Duodenal mucosa (tissue), 2 donors: ENCODE results near the gene MYLK4.

Experiments
- H3K27ac ChIP-seq: one replicate; pipeline ENCODE4 v1.7.0; 2013; ENCODE audit warnings: low read depth, low read length
- H3K27me3 ChIP-seq, 2 donors: one replicate each; pipeline ENCODE4 v1.7.0; 2013; ENCODE audit warnings: low read length in 2 of 2, control low read depth in 1 of 2; ENCODE audit not compliant: insufficient read depth in 2 of 2, control insufficient read depth in 1 of 2
- H3K36me3 ChIP-seq, 2 donors: one replicate each; pipeline ENCODE4 v1.7.0; 2013; ENCODE audit warnings: low read length in 2 of 2, control low read depth in 1 of 2; ENCODE audit not compliant: insufficient read depth in 2 of 2, control insufficient read depth in 1 of 2
- H3K4me1 ChIP-seq, 2 donors: one replicate each; pipeline ENCODE4 v1.7.0; 2013; ENCODE audit warnings: low read length in 2 of 2, control low read depth in 1 of 2; ENCODE audit not compliant: insufficient read depth in 2 of 2, control insufficient read depth in 1 of 2
- H3K4me3 ChIP-seq, 2 donors: one replicate each; pipeline ENCODE4 v1.7.0; 2013; ENCODE audit warnings: low read length in 2 of 2, low read depth in 1 of 2
- H3K9ac ChIP-seq, 2 donors: one replicate each; pipeline ENCODE4 v1.7.0; 2013; ENCODE audit warnings: low read length in 2 of 2, low read depth in 1 of 2
- H3K9me3 ChIP-seq, 2 donors: one replicate each; pipeline ENCODE4 v1.7.0; 2013; ENCODE audit warnings: low read length in 2 of 2, control low read depth in 1 of 2; ENCODE audit not compliant: control insufficient read depth in 1 of 2

Gene MYLK4

GRCh38 chr6:2712102-2712501 lies 38.6 kb downstream of the MYLK4 start:
- Histone ChIP-seq H3K9me3 (peaks cover 4 to 15% of the 10 kb centered on the region in 2 donors), H3K36me3 (no peaks in the 10 kb centered on the region), H3K4me1 (peaks cover 3 to 15% of the 10 kb centered on the region in 2 donors), H3K27ac (no peak overlapping the region), H3K9ac (no peak overlapping the region), H3K4me3 (no peak overlapping the region), H3K27me3 (no peaks in the 10 kb centered on the region)

GRCh38 chr6:2710412-2710811 lies 40.3 kb downstream of the MYLK4 start:
- Histone ChIP-seq H3K36me3 (no peaks in the 10 kb centered on the region), H3K9me3 (peaks cover 4 to 15% of the 10 kb centered on the region in 2 donors), H3K9ac (no peak overlapping the region), H3K27me3 (no peaks in the 10 kb centered on the region), H3K27ac (no peak overlapping the region), H3K4me3 (no peak overlapping the region), H3K4me1 (peaks cover 0 to under 1% of the 10 kb centered on the region in 2 donors)

- Histone ChIP-seq H3K36me3 (no peaks in the 10 kb centered on the region), H3K4me3 (no peak overlapping the region), H3K9me3 (peaks cover 4 to 15% of the 10 kb centered on the region in 2 donors), H3K27ac (no peak overlapping the region), H3K9ac (no peak overlapping the region), H3K4me1 (no peaks in the 10 kb centered on the region), H3K27me3 (no peaks in the 10 kb centered on the region)
Observed at GRCh38 chr6:2708456-2708855, 42.3 kb downstream of the MYLK4 start.

- Histone ChIP-seq H3K27me3 (no peaks in the 10 kb centered on the region), H3K4me1 (no peaks in the 10 kb centered on the region), H3K27ac (no peak overlapping the region), H3K36me3 (no peaks in the 10 kb centered on the region), H3K9me3 (peaks cover 4 to 15% of the 10 kb centered on the region in 2 donors), H3K4me3 (no peak overlapping the region), H3K9ac (no peak overlapping the region)
Observed at GRCh38 chr6:2706558-2706957, 44.2 kb downstream of the MYLK4 start.

GRCh38 chr6:2705256-2705655 lies 45.5 kb downstream of the MYLK4 start:
- Histone ChIP-seq H3K27ac (no peak overlapping the region), H3K4me1 (no peaks in the 10 kb centered on the region), H3K36me3 (no peaks in the 10 kb centered on the region), H3K4me3 (no peak overlapping the region), H3K27me3 (no peaks in the 10 kb centered on the region), H3K9me3 (peaks cover 0 to 3% of the 10 kb centered on the region in 2 donors), H3K9ac (no peak overlapping the region)

- Histone ChIP-seq H3K4me3 (no peak overlapping the region), H3K27ac (no peak overlapping the region), H3K9ac (no peak overlapping the region), H3K9me3 (no peaks in the 10 kb centered on the region), H3K36me3 (no peaks in the 10 kb centered on the region), H3K4me1 (no peaks in the 10 kb centered on the region), H3K27me3 (peaks cover 0 to 12% of the 10 kb centered on the region in 2 donors)
Observed at GRCh38 chr6:2697291-2697690, 53.4 kb downstream of the MYLK4 start.

GRCh38 chr6:2695454-2696095 lies 55.1 kb downstream of the MYLK4 start:
- no peak overlapping the region for H3K4me3 ChIP-seq
- H3K27ac ChIP-seq, result no peak overlapping the region
- peaks cover 0 to 12% of the 10 kb centered on the region in 2 donors for H3K27me3 ChIP-seq
- no peak overlapping the region for H3K9ac ChIP-seq
- H3K36me3 ChIP-seq, result no peaks in the 10 kb centered on the region
- H3K9me3 ChIP-seq, result no peaks in the 10 kb centered on the region
- H3K4me1 ChIP-seq, result no peaks in the 10 kb centered on the region

GRCh38 chr6:2693231-2693630 lies 57.5 kb downstream of the MYLK4 start:
- H3K9ac ChIP-seq, result no peak overlapping the region
- H3K36me3 ChIP-seq, result no peaks in the 10 kb centered on the region
- H3K4me3 ChIP-seq, result no peak overlapping the region
- no peaks in the 10 kb centered on the region for H3K4me1 ChIP-seq
- H3K27me3 ChIP-seq, result peaks cover 0 to 11% of the 10 kb centered on the region in 2 donors
- H3K9me3 ChIP-seq, result no peaks in the 10 kb centered on the region
- H3K27ac ChIP-seq, result no peak overlapping the region

GRCh38 chr6:2688401-2689064 lies 62.2 kb downstream of the MYLK4 start:
- H3K4me3 ChIP-seq, result no peak overlapping the region
- no peaks in the 10 kb centered on the region for H3K36me3 ChIP-seq

GRCh38 chr6:2687456-2687855 lies 63.3 kb downstream of the MYLK4 start:
- H3K4me1 ChIP-seq, result no peaks in the 10 kb centered on the region
- no peak overlapping the region for H3K4me3 ChIP-seq
- no peak overlapping the region for H3K9ac ChIP-seq
- H3K36me3 ChIP-seq, result no peaks in the 10 kb centered on the region
- no peaks in the 10 kb centered on the region for H3K9me3 ChIP-seq
- H3K27ac ChIP-seq, result no peak overlapping the region
- H3K27me3 ChIP-seq, result no peaks in the 10 kb centered on the region

More at GRCh38 chr6:2688401-2689064, 62.2 kb downstream of the MYLK4 start:
- H3K9me3 ChIP-seq, result no peaks in the 10 kb centered on the region
- no peak overlapping the region for H3K9ac ChIP-seq
- no peaks in the 10 kb centered on the region for H3K4me1 ChIP-seq
- H3K27ac ChIP-seq, result no peak overlapping the region
- no peaks in the 10 kb centered on the region for H3K27me3 ChIP-seq
